ENCODE results near the gene ZFC3H1.

- TF ChIP-seq CTCF (IDR thresholded peaks at IDR 0.05) (no peak), POLR2A (IDR thresholded peaks at IDR 0.05) (no peak)
These were observed 7.7 kb upstream of the ZFC3H1 start for GRCh38 chr12:71671311-71671710.

Measured in breast epithelium (tissue), 3 donors.